HG02870 (cell line): ENCODE data around the gene ULBP1.
A peak's percentile ranks its signal among the peaks of the same experiment; 100 is the strongest.
"Not testable (repeated sequence)": the region's sequence is repeated elsewhere in the genome, so short reads cannot be mapped to it uniquely, and the experiment has no call there.

Experiments
- ATAC-seq: cut with Tn5 transposase; IDR thresholded peaks from one replicate; pipeline ENCODE4 v1.9.1; 2021; ENCODE audit warnings: mild to moderate bottlenecking, moderate library complexity; ENCODE audit not compliant: unreplicated experiment

The ULBP1 gene

GRCh38 chr6:150003599-150003998, 39.9 kb downstream of the ULBP1 start:
- not testable (repeated sequence) for ATAC-seq

- ATAC-seq: peak; percentile 8
Measured at GRCh38 chr6:150004101-150004782, 40.5 kb downstream of the ULBP1 start.

DNA sequence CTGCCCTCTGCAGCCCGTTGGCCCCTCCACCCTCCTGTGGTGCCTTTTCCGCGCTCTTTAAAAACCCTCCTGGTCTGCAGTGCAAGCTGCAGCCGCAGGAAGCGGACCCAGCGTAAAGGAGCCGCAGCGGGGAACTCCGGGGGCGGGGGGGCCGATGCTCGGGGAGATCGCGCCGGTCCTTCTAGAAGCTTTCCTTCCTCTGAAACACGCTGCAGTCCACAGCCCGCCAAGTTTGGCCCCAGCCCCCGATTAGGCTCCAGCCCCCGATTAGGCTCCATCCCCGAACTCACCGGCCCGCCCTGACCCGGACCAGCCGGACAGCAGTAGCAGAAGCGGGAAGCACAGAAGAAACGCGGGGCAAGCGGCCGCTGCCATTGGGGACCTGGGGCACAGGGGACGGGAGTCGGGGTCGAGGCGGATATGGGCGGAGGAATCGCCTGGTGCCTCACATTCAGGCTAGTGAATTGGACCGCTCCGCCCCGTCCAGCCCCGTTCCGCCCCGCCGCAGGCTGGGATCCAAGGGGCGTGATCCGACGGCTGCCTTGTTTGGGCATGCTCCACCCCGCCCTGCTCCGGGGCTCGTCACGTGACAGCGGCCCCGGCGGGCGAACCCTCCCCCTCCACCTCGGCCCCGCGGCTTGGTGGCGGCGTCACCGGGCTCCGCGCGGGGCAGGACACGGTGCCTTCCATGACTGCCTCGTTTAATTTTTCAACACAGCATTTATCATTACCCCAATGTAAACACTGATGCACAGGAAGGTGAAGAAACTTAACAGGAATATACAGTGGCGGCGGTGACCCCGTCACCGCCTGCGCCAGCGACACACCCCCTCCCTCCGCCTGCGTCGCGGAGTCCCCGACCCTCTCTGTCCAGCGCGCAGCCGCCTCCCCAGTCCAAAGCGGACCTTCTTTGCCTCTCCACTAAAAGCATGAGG, 41.3 kb downstream of the ULBP1 start:
- ATAC-seq: peak; percentile 40

DNA sequence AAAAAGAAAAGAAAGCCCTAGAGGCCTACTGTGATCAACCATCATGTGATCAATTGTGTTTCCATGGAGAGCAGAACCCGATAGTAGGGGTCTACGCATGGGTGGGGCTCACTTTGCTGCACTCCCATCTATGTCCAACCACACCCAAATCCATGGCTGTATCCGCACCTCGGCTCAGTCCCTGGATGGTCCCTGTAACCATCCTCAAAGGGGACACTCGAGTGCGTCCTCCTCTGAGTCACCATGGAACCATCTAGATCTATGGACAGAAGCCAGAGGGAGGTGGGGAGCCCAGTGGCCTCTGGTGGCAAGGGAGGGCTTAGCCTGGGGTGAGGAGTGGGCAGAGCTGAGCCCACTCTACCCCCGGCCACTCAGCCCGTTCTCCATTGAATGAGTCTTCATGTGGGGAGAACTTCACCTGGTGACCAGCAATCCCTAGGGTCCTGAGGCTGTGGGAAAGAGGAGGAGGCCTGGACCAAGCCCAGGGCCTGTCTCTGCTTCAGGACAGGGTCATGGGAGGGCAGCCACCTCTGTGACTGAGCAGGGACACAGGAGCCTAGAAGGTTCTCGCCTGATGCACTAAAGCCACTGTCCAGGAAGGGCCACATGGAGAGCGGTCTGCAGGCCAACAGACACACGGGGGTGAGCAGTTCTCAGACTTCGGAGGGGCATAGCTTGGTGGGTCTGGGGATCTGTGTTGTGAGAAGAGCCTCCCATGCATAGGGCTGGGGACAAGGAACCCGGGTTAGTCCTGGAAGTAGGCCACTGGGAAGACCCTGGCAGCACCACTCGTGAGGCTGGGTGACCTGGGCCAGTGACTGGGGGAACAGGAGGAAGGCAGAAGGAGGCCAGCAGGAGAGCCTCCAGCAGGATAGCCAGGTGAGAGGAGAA, 42.3 kb downstream of the ULBP1 start:
- ATAC-seq: no peak

- ATAC-seq: peak; percentile 64
Measured at GRCh38 chr6:150006961-150007464, 43.3 kb downstream of the ULBP1 start.

GRCh38 chr6:150008588-150008987, 44.8 kb downstream of the ULBP1 start:
- no peak for ATAC-seq

GRCh38 chr6:150012846-150013784, 49.4 kb downstream of the ULBP1 start:
- ATAC-seq: not testable (repeated sequence)

DNA sequence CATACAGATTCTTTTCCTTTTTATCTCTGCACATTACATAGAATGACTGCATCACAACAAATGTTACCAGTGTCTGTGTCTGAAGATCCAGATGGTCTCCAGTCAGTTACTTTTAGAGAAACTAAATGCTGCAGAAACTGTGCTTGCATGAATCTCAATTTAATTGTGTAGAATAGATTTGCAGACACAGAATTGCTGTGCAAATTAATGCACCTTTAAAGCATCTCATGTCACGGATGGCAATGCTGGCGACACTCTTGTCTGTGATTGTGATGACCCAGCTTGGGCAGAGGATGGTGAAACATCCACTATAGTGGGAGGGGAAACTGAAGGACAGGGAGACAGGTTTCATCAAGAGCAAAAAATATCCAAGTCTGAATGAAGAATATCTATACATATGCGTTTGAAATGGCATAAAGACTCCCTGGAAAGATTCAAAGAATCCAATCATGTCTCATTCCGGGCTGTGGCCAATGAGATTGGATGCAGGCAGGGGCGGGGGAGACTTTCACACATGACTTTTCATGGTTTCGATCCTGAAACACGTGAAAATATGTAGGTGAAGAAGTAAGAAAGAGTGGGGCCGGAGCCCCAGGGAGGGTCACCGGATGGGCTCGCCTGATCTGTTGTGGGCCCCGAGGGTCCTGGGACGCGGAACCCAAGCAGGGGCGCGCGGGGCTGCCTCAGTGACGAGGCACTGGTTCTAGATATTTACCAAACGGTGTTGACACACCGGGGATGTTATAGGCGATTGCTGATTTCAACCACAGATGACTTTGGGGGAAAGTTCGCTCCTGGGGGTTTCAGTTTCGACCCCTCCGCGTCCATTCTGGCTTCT, 50.3 kb downstream of the ULBP1 start:
- not testable (repeated sequence) for ATAC-seq

GRCh38 chr6:150014623-150015280, 51.0 kb downstream of the ULBP1 start:
- ATAC-seq: not testable (repeated sequence)

GRCh38 chr6:150015281-150016001, 51.7 kb downstream of the ULBP1 start:
- not testable (repeated sequence) for ATAC-seq

DNA sequence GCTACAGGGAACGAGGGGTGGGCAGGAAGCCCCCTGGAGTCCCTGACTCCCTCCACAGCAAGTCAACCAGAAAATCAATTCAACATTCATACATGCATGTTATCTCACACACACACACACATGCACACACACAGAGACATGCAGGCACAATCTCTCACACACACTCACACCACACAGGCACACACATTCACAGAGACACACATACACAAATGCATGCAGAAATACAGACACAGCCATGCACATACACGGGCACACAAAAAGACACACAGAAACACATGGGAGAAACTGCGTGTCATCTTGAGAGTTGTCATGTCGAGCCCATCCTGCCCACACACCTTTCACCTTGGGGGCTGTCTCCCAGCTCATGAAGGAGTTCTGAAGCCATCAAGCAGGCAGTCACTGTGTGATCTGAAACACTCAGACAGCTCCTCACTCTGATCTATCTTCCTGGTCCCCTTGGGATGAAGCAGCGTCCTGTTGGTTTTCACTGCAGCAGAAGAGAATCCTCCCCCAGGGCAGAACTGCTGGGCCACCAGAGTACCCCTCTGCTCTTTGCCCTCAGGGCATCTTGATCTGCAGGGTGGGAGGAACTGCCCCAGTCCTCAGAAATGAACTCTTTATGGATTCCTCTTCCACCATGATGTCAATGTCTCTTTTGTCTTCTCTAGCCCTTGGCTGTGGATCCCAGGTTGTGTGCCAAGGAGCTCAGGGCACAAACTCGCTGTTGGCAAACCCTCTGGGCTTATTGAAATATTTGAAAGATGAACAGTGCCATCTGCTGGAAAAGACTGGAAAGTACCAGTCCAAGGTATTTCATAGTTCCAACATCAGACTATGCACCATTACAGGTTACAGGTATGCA, 52.8 kb downstream of the ULBP1 start:
- no peak for ATAC-seq

- not testable (repeated sequence) for ATAC-seq
Measured at GRCh38 chr6:150017186-150017521, 53.4 kb downstream of the ULBP1 start.

- ATAC-seq: no peak
Measured at GRCh38 chr6:150018846-150019580, 55.3 kb downstream of the ULBP1 start.

GRCh38 chr6:150021870-150022269, 58.1 kb downstream of the ULBP1 start:
- ATAC-seq: not testable (repeated sequence)
